BE2C (cell line): ENCODE results near the gene SERPIND1.
"Not testable (repeated sequence)": the region's sequence is repeated elsewhere in the genome, so short reads cannot be mapped to it uniquely, and the experiment has no call there.

Experiments used
- DNase-seq: peaks from one replicate; pipeline ENCODE4 v3.0.0-alpha.2; 2020
- H3K27me3 ChIP-seq: fragments of 250-450 bp; sonication (Bioruptor Pico); 2 replicates; pipeline ENCODE4 v1.5.1; 2020; ENCODE audit warnings: mild to moderate bottlenecking
- H3K36me3 ChIP-seq: fragments of 250-450 bp; sonication (Bioruptor Pico); 2 replicates; pipeline ENCODE4 v1.5.1; 2020; ENCODE audit warnings: mild to moderate bottlenecking
- H3K4me1 ChIP-seq: fragments of 250-450 bp; sonication (Bioruptor Pico); 2 replicates; pipeline ENCODE4 v1.5.1; 2020
- H3K4me3 ChIP-seq: 2 replicates; pipeline ENCODE4 v1.5.1; 2011; ENCODE audit warnings: low read depth, low read length
- H3K9me3 ChIP-seq: fragments of 250-450 bp; sonication (Bioruptor Pico); 2 replicates; pipeline ENCODE4 v1.5.1; 2020
- CTCF ChIP-seq: IDR thresholded peaks from 2 replicates; pipeline ENCODE4 v1.5.1; 2012; ENCODE audit warnings: mild to moderate bottlenecking, low read depth, low read length

Gene SERPIND1

GRCh38 chr22:20762233-20762796, 11.6 kb upstream of the SERPIND1 start:
- H3K27me3 ChIP-seq: no peaks in the 10 kb centered on the region
- no peaks in the 10 kb centered on the region for H3K9me3 ChIP-seq
- no peak overlapping the region for H3K4me3 ChIP-seq
- TF ChIP-seq CTCF: no peak
- no peak for DNase-seq
- peaks cover 43% of the 10 kb centered on the region for H3K36me3 ChIP-seq
- no peaks in the 10 kb centered on the region for H3K4me1 ChIP-seq

- no peak for DNase-seq
- no peaks in the 10 kb centered on the region for H3K27me3 ChIP-seq
- H3K36me3 ChIP-seq: peaks cover 43% of the 10 kb centered on the region
- H3K4me3 ChIP-seq: no peak overlapping the region
- no peaks in the 10 kb centered on the region for H3K4me1 ChIP-seq
- no peak for TF ChIP-seq CTCF
- no peaks in the 10 kb centered on the region for H3K9me3 ChIP-seq
Measured at GRCh38 chr22:20763630-20764470, 10.1 kb upstream of the SERPIND1 start.

GRCh38 chr22:20764471-20764720, 9.5 kb upstream of the SERPIND1 start:
- Histone ChIP-seq H3K36me3 (peaks cover 46% of the 10 kb centered on the region), H3K4me3 (no peak overlapping the region), H3K4me1 (no peaks in the 10 kb centered on the region), H3K27me3 (no peaks in the 10 kb centered on the region), H3K9me3 (no peaks in the 10 kb centered on the region)
- no peak for DNase-seq
- no peak for TF ChIP-seq CTCF

GRCh38 chr22:20764729-20765128, 9.2 kb upstream of the SERPIND1 start:
- TF ChIP-seq CTCF: no peak
- Histone ChIP-seq H3K4me3 (no peak overlapping the region), H3K4me1 (no peaks in the 10 kb centered on the region), H3K27me3 (no peaks in the 10 kb centered on the region), H3K9me3 (no peaks in the 10 kb centered on the region), H3K36me3 (peaks cover 46% of the 10 kb centered on the region)
- no peak for DNase-seq

- Histone ChIP-seq H3K36me3 (peaks cover 41% of the 10 kb centered on the region), H3K4me3 (no peak overlapping the region), H3K27me3 (no peaks in the 10 kb centered on the region), H3K4me1 (no peaks in the 10 kb centered on the region), H3K9me3 (no peaks in the 10 kb centered on the region)
- no peak for TF ChIP-seq CTCF
- no peak for DNase-seq
Measured at GRCh38 chr22:20765938-20766337, 8.0 kb upstream of the SERPIND1 start.

GRCh38 chr22:20766530-20766929, 7.4 kb upstream of the SERPIND1 start:
- Histone ChIP-seq H3K4me1 (no peaks in the 10 kb centered on the region), H3K4me3 (no peak overlapping the region), H3K9me3 (no peaks in the 10 kb centered on the region), H3K27me3 (no peaks in the 10 kb centered on the region), H3K36me3 (peaks cover 39% of the 10 kb centered on the region)
- no peak for DNase-seq
- no peak for TF ChIP-seq CTCF

- peaks cover 16% of the 10 kb centered on the region for H3K36me3 ChIP-seq
- not testable (repeated sequence) for H3K9me3 ChIP-seq, H3K4me3 ChIP-seq, DNase-seq, H3K27me3 ChIP-seq, H3K4me1 ChIP-seq
Measured at GRCh38 chr22:20769496-20769826, 4.5 kb upstream of the SERPIND1 start.
